GM12892 (cell line): ENCODE results near the gene CSPG4.

Experiments used
- POLR2A ChIP-seq: IDR thresholded peaks from 2 replicates; pipeline ENCODE4 v1.6.1; 2011; ENCODE audit warnings: low read depth, low read length, control low read depth
- POLR2AphosphoS5 ChIP-seq: IDR thresholded peaks from 2 replicates; pipeline ENCODE4 v1.6.1; 2011; ENCODE audit warnings: low read depth, low read length, control low read depth
- TAF1 ChIP-seq: IDR thresholded peaks from 2 replicates; pipeline ENCODE4 v1.6.1; 2011; ENCODE audit warnings: low read depth, mild to moderate bottlenecking, control low read depth, low read length, borderline replicate concordance

DNA sequence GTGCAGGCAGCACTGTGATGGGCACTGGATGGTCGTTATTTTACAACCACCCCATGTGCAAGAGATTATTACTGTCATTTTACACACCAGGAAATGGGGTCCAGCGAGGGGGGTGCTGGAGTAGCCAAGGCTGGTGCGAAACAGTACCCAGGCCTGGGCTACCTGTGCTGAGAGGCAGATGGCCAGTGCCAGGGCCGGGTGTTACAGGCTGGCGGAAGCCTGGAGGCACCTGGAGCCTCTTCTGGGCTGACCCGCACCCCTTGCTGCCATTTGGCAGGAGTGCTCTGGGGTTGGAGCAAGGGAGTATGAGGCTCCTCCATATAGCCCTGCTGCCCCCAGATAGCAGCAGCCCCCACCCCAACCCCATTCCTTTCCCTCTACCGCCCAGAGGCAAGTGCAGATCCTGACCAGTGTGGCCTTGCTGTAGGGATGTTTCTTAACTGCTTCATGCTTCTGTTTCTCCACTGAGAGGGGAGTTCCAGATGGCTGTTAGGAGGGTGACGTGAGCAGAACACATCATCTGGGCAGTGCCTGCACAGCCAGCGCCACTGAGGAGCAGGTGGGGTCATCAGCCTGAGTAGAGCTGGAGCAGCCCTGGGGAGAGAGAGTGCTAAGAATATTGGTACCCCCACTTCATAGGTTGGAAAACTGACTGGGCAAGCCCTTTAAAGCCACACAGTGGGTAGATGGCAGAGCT lies 49.7 kb downstream of the CSPG4 start:
- no peak for TF ChIP-seq TAF1
- TF ChIP-seq POLR2A, result no peak
- TF ChIP-seq POLR2AphosphoS5, result no peak
